ENCODE results near the gene PTK6.

Gene PTK6

DNA sequence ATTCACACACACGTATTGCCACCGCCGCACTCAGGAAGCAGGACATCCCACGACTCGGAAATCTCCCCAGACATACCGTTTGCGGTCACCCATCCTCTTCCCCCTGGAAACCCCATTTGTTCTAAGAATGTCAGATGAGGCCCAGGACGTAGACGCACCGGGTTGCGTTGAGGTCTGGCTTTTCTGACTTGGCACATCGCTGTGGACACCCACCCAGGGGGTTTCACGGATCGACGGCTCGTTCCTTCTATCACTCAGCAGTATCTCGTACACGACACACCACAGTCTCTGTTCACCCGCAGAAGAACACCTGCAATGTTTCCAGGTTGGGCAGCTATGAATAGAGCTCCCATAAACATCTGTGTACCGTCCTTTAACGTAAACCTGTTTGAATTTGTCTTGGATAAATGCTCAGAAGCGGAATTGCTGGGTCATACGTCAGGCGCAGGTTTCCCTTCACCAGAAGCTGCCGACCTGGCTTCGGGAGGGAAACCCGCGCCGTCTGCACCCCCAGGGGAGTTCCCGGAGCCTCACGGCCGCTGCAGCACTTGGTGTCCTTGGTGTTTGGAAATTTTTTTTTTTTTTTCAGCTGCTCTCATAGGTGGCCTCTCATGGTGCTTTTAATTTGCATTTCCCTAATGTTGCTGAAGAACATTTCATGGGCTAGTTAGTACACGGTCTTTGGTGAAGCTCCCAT lies 29.0 kb downstream of the PTK6 start:
- TF ChIP-seq EZH2phosphoT487 (IDR thresholded peaks at IDR 0.05; ENCODE audit: low read length) (no peak), EZH2 (optimal IDR thresholded peaks at IDR 0.05; ENCODE audit: low read depth, low read length) (no peak)
- TF ChIP-seq, protein P1, sequence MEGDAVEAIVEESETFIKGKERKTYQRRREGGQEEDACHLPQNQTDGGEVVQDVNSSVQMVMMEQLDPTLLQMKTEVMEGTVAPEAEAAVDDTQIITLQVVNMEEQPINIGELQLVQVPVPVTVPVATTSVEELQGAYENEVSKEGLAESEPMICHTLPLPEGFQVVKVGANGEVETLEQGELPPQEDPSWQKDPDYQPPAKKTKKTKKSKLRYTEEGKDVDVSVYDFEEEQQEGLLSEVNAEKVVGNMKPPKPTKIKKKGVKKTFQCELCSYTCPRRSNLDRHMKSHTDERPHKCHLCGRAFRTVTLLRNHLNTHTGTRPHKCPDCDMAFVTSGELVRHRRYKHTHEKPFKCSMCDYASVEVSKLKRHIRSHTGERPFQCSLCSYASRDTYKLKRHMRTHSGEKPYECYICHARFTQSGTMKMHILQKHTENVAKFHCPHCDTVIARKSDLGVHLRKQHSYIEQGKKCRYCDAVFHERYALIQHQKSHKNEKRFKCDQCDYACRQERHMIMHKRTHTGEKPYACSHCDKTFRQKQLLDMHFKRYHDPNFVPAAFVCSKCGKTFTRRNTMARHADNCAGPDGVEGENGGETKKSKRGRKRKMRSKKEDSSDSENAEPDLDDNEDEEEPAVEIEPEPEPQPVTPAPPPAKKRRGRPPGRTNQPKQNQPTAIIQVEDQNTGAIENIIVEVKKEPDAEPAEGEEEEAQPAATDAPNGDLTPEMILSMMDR (IDR thresholded peaks at IDR 0.05; ENCODE audit: low read length) = no peak
- Histone ChIP-seq H3K9me3 (replicated peaks; ENCODE audit: insufficient read depth, low read length) (no peaks in the 10 kb centered on the region), H4K20me1 (ENCODE audit: insufficient read depth, low read length) (no peaks in the 10 kb centered on the region), H3K36me3 (replicated peaks; ENCODE audit: insufficient read depth, low read length) (no peaks in the 10 kb centered on the region), H3K9ac (ENCODE audit: low read length) (no peak overlapping the region), H3F3A (ENCODE audit: insufficient read depth, low read length) (no peaks in the 10 kb centered on the region), H3K27ac (ENCODE audit: low read length) (no peak overlapping the region), H3K4me3 (ENCODE audit: low read length) (no peak overlapping the region), H3K9me2 (replicated peaks; ENCODE audit: insufficient read depth, low read length) (no peaks in the 10 kb centered on the region), H3K4me1 (ENCODE audit: low read length) (no peaks in the 10 kb centered on the region), H3K4me2 (ENCODE audit: low read depth, low read length) (no peak overlapping the region; the same call in 1 of the 2 replicates), H2AFZ (ENCODE audit: low read length) (no peak overlapping the region), H3K79me2 (ENCODE audit: low read length) (no peaks in the 10 kb centered on the region), H3K27me3 (replicated peaks; ENCODE audit: insufficient read depth, low read length) (peaks cover 100% of the 10 kb centered on the region)
- no peak for DNase-seq

DNA sequence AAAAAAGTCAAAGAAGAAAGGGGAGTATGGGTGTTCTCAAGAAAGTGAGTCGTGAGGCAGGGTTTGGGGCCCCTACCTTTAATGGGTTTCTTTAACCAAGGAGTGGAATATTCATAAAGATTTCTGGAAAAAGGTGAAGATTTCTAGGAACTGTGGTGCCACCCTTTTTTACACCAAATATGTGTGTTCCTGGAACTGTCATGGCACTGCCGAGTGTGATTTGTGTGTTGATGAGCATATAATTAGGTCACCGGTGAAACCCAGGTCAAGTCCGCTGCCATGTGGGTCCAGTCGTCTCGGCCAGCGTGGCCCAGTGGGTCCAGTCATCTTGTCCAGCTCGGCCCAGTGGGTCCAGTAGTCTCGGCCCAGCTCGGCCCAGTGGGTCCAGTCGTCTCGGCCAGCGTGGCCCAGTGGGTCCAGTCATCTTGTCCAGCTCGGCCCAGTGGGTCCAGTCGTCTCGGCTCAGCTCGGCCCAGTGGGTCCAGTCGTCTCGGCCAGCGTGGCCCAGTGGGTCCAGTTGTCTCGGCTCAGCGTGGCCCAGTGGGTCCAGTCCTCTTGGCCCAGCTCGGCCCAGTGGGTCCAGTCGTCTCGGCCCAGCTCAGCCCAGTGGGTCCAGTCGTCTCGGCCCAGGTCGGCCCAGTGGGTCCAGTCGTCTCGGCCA lies 30.0 kb downstream of the PTK6 start:
- TF ChIP-seq EZH2 (optimal IDR thresholded peaks at IDR 0.05; ENCODE audit: low read depth, low read length) (no peak), EZH2phosphoT487 (IDR thresholded peaks at IDR 0.05; ENCODE audit: low read length) (no peak)
- TF ChIP-seq, protein P1 (IDR thresholded peaks at IDR 0.05; ENCODE audit: low read length) = no peak
- H3K4me1 ChIP-seq (ENCODE audit: low read length) = peaks cover 4% of the 10 kb centered on the region
- DNase-seq = no peak
- no peak overlapping the region for H3K9ac ChIP-seq (ENCODE audit: low read length)
- H3K4me2 ChIP-seq (ENCODE audit: low read depth, low read length) = no peak overlapping the region
- H3F3A ChIP-seq (ENCODE audit: insufficient read depth, low read length) = no peaks in the 10 kb centered on the region
- no peaks in the 10 kb centered on the region for H4K20me1 ChIP-seq (ENCODE audit: insufficient read depth, low read length)
- no peaks in the 10 kb centered on the region for H3K36me3 ChIP-seq (replicated peaks; ENCODE audit: insufficient read depth, low read length)
- H3K79me2 ChIP-seq (ENCODE audit: low read length) = no peaks in the 10 kb centered on the region
- H3K9me3 ChIP-seq (replicated peaks; ENCODE audit: insufficient read depth, low read length) = no peaks in the 10 kb centered on the region
- no peaks in the 10 kb centered on the region for H3K9me2 ChIP-seq (replicated peaks; ENCODE audit: insufficient read depth, low read length)
- H3K27me3 ChIP-seq (replicated peaks; ENCODE audit: insufficient read depth, low read length) = peaks cover 97% of the 10 kb centered on the region
- H2AFZ ChIP-seq (ENCODE audit: low read length) = no peak overlapping the region
- no peak overlapping the region for H3K4me3 ChIP-seq (ENCODE audit: low read length)
- no peak overlapping the region for H3K27ac ChIP-seq (ENCODE audit: low read length)

DNA sequence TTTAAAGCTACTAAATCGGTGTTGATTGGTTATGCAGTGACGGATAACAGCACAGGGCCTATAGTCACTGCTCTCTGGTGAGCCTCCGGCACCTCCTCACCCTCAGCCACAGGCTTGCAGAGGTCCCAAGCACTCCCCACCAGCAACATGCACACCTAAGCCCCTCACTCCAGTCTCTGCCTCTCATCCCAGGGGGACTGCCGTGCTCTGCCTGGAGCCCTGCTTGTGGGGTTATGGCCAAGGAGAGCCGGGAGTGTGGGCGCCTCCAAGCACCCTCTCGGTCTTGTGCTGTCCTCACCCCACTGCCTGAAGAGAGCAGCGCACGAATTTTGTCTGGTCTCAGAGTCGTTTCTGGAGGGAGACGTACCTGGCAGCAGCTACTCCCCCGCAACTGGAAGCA lies 31.5 kb downstream of the PTK6 start:
- peaks cover 82% of the 10 kb centered on the region for H3K27me3 ChIP-seq (replicated peaks; ENCODE audit: insufficient read depth, low read length)
- H3K9ac ChIP-seq (ENCODE audit: low read length) = no peak overlapping the region
- no peak overlapping the region for H3K27ac ChIP-seq (ENCODE audit: low read length)
- H3K4me2 ChIP-seq (ENCODE audit: low read depth, low read length) = no peak overlapping the region
- H2AFZ ChIP-seq (ENCODE audit: low read length) = no peak overlapping the region
- DNase-seq = no peak
- no peaks in the 10 kb centered on the region for H3K36me3 ChIP-seq (replicated peaks; ENCODE audit: insufficient read depth, low read length)
- no peaks in the 10 kb centered on the region for H3K79me2 ChIP-seq (ENCODE audit: low read length)
- H3K9me2 ChIP-seq (replicated peaks; ENCODE audit: insufficient read depth, low read length) = no peaks in the 10 kb centered on the region
- no peaks in the 10 kb centered on the region for H4K20me1 ChIP-seq (ENCODE audit: insufficient read depth, low read length)
- no peak overlapping the region for H3K4me3 ChIP-seq (ENCODE audit: low read length)
- peaks cover 8% of the 10 kb centered on the region for H3K4me1 ChIP-seq (ENCODE audit: low read length)
- no peaks in the 10 kb centered on the region for H3F3A ChIP-seq (ENCODE audit: insufficient read depth, low read length)
- H3K9me3 ChIP-seq (replicated peaks; ENCODE audit: insufficient read depth, low read length) = no peaks in the 10 kb centered on the region
- TF ChIP-seq, protein P1 (IDR thresholded peaks at IDR 0.05; ENCODE audit: low read length) = no peak
- no peak for TF ChIP-seq EZH2 (optimal IDR thresholded peaks at IDR 0.05; ENCODE audit: low read depth, low read length)
- no peak for TF ChIP-seq EZH2phosphoT487 (IDR thresholded peaks at IDR 0.05; ENCODE audit: low read length)

Data from MM.1S (cell line).